AG09319 (cell line): ENCODE measurements around the gene STKLD1.
"Not testable (repeated sequence)": the region's sequence is repeated elsewhere in the genome, so short reads cannot be mapped to it uniquely, and the experiment has no call there.

ENCODE experiments used
- DNase-seq: peaks from one replicate; pipeline ENCODE4 v3.0.0-alpha.2; 2010; ENCODE audit warnings: low read depth; ENCODE audit errors: extremely low read depth
- TF ChIP-seq, protein P1 (sequence below): IDR thresholded peaks from 2 replicates; pipeline ENCODE4 v1.5.1; 2011; ENCODE audit warnings: low read depth, mild to moderate bottlenecking, inconsistent platforms, low read length, moderate library complexity

STKLD1 gene

DNA sequence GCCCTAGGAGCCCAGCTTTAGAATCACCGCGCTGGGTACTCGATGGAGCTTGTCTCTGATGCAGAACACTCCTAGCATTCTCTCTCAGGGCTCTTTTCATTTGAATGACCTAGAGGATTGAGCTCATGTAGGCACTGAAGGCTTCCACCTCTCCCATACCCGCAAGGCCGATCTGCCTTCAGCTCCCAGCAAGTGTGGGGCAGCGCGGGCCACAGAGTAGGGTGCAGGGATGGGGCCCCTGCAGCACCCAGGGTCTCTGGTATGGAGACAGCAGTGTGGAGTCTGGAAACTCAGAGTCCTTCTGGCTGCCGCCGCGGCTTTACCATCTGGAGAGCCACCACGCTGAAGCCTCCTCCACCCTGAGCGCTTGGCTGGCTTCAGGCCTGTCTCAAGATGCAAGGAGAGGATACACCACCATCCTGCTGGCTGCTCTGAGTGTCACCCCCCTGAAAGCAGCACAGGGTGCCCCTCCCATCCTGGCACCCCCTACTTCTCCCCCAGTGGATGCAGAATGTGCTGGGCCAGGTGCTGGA lies 12.9 kb downstream of the STKLD1 start:
- no peak for DNase-seq
- TF ChIP-seq, protein P1, sequence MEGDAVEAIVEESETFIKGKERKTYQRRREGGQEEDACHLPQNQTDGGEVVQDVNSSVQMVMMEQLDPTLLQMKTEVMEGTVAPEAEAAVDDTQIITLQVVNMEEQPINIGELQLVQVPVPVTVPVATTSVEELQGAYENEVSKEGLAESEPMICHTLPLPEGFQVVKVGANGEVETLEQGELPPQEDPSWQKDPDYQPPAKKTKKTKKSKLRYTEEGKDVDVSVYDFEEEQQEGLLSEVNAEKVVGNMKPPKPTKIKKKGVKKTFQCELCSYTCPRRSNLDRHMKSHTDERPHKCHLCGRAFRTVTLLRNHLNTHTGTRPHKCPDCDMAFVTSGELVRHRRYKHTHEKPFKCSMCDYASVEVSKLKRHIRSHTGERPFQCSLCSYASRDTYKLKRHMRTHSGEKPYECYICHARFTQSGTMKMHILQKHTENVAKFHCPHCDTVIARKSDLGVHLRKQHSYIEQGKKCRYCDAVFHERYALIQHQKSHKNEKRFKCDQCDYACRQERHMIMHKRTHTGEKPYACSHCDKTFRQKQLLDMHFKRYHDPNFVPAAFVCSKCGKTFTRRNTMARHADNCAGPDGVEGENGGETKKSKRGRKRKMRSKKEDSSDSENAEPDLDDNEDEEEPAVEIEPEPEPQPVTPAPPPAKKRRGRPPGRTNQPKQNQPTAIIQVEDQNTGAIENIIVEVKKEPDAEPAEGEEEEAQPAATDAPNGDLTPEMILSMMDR, result no peak

DNA sequence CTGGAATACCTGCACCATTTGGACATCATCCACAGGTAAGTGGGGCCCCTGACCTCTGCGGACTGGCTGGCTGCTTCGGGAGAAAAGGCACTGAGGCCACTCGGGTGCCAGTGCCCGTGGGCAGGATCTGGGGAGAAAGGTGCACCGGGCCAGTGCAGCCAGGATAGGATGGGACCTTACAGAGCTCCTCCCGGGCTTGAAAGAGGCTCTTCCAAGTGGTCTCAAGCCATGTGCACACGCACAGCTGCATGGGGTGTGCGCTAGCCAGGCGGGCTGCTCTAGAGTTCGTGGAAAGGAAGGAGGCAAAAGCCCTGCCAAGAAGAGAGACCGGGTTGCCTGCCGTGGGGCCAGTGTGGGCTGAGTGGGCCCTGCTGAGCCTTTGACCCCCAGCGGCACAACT lies 13.4 kb downstream of the STKLD1 start:
- no peak for DNase-seq
- TF ChIP-seq, protein P1, result no peak

DNA sequence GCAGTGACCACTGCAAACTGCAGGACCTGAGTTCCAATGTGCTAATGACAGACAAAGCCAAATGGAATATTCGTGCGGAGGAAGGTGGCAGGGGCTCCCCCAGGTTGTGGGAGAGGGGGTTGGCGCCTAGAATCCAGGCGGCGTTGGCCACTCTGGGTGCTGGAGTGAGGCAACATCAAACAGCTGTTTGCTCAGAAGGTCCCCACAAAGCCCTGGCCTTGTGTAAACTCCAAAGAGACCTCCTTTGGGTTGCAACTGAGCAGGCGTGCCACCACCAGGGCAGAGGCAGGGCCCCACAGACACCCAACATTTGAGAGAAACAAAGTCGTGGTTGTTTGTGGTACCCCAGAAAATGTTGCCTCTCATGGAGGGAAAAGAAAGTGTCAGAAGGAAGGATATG lies 14.5 kb downstream of the STKLD1 start:
- no peak for DNase-seq
- TF ChIP-seq, protein P1, result no peak

DNA sequence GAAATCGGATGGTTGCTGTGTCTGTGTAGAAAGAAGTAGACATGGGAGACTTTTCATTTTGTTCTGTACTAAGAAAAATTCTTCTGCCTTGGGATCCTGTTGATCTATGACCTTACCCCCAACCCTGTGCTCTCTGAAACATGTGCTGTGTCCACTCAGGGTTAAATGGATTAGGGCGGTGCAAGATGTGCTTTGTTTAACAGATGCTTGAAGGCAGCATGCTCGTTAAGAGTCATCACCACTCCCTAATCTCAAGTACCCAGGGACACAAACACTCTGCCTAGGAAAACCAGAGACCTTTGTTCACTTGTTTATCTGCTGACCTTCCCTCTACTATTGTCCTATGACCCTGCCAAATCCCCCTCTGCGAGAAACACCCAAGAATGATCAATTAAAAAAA lies 15.3 kb downstream of the STKLD1 start:
- not testable (repeated sequence) for DNase-seq

DNA sequence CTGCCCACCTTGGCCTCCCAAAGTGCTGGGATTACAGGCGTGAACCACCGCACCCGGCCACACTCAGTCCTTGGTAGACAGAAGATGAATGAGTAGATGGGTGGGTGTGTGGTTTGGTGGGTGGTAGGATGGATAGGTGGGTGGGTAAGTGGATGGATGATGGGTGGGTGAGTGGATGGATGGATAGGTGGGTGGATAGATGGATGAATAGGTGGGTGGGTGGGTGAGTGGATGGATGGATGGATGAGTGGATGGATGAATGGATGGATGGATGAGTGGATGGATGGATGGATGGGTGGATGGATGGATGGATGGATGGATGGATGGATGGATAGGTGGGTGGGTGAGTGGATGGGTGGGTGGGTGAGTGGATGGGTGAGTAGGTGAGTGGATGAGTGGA lies 16.1 kb downstream of the STKLD1 start:
- DNase-seq, result not testable (repeated sequence)

DNA sequence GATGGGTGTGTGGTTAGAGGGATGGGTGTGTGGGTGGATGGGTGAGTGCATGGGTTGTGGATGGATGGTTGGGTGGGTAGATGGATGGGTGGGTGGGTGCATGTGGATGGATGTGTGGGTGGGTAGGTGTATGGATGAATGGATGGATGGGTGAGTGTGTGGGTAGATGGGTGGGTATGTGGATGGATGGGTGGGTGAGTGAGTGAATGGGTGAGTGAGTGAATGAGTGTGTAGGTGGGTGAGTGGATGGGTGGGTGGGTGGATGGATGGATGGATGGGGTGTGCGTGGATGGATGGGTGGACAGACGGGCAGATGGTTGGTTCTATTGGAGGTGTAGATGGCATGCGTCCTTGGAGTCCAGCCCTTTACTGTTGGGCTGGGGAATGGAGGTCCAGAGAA lies 17.2 kb downstream of the STKLD1 start:
- TF ChIP-seq, protein P1, result no peak
- no peak for DNase-seq

DNA sequence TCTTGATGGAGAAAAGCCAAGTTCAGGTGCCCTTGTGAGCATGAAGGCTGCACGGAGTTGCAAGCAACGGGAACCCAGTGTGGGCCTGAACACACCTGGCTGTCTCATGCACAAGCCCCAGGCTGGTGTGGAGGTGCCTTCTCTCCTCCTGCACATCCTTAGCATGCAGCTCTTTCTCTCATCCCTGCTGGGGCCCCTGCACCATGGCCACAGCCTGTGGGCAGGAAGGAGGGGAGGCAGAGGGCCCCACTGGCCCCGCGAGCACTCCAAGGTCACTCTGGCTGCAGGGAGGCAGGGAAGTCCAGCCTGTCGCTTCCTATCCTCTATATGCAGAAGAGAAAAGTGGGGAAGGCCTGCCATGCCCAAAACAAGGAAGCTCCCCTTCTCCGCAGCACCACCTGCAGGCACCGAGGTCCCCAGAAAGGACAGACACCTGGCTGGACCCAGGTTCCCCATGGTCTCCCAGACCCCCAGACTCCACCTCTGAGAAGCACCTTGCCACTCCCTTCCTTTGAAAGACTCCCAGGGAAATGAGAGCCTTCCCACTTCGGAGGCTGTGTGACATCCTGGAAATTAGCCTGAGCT lies 18.6 kb downstream of the STKLD1 start:
- DNase-seq, result no peak
- TF ChIP-seq, protein P1, result no peak

DNA sequence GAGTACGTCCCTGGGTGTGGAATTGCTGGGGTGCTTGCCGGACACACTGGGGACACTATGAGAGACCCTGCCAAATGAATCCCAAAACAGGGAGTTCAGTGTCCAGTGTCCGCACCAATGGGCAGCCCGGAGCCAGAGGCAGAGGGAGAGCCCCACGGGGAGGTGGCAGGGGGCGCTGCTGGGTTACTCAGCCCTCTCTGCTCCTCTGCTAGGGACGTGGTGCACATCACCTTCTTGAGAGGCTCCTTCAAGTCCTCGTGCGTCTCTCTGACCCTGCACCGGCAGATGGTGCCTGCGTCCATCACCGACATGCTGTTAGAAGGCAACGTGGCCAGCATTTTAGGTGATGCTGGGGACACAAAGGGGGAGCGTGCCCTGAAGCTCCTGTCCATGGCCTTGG lies 20.8 kb downstream of the STKLD1 start:
- no peak for DNase-seq
- TF ChIP-seq, protein P1, result peak; percentile 31

DNA sequence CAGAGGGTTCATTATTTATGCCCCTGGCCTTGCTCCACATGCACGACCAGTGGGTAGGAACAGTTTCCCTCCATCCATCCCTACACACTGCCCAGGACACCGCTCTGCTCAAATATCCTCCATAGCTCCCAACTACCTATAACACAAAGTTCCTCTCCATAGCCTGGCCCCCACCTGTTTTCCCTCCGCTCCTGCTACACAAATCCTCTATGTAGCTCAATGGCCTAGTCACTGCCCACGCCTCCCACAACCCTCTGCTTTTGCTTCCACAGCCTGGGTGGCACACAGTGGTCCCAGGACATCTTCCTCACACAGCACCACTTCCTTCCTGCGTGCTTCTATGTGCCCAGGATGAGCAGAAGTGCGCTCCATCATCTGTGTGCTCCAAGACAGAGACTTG lies 21.2 kb downstream of the STKLD1 start:
- TF ChIP-seq, protein P1, result no peak
- DNase-seq, result no peak
